Measurements from ENCODE around the gene MAP7.

MAP7 gene

DNA sequence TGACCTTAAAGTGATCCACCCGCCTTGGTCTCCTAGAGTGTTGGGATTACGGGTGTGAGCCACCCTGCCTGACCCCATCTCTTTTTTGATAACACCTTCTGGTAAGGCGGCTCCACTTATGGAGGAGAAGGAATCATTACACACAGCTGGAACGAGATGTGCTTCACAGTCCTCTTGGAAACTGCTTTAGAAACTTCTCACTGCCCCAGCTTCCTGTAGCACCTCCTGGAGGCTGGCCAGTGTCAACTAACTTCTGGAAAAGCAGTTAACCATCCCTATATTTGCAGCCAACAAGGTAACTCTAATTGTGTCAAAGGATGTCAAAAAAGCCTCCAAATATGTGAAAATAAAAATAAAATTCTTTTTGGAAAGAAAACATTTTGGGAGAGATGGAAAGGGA is 211.7 kb downstream of the MAP7 start:
- TF ChIP-seq, protein P1, sequence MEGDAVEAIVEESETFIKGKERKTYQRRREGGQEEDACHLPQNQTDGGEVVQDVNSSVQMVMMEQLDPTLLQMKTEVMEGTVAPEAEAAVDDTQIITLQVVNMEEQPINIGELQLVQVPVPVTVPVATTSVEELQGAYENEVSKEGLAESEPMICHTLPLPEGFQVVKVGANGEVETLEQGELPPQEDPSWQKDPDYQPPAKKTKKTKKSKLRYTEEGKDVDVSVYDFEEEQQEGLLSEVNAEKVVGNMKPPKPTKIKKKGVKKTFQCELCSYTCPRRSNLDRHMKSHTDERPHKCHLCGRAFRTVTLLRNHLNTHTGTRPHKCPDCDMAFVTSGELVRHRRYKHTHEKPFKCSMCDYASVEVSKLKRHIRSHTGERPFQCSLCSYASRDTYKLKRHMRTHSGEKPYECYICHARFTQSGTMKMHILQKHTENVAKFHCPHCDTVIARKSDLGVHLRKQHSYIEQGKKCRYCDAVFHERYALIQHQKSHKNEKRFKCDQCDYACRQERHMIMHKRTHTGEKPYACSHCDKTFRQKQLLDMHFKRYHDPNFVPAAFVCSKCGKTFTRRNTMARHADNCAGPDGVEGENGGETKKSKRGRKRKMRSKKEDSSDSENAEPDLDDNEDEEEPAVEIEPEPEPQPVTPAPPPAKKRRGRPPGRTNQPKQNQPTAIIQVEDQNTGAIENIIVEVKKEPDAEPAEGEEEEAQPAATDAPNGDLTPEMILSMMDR (IDR thresholded peaks at IDR 0.05; ENCODE audit: borderline replicate concordance, control extremely low read depth, extremely low read depth, insufficient read depth, missing control alignments) = no peak
- no peak for DNase-seq (ENCODE audit: low spot score)
- in situ Hi-C loops (cut with MboI; ENCODE audit: low sequenced_read_pairs, unreplicated experiment) = no loop called here

DNA sequence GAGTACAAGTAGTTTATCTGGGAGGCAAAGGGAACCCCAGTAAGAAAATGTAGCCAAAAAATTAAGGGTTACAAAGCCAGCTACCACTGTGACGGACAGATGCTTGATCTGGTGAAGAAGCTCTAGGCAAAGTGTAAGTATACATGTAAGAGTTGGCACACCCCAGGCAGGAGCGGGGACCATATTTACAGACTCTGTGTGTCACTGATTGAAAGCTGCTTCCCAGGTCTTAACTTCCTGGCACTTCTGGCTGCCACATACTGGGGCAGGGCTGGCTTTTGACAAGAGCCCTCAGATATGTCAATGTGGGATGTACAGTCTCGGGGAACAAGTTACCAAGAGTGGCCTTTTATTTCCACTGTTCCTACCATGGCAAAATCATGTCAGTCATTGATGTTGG is 212.6 kb downstream of the MAP7 start:
- TF ChIP-seq, protein P1 (IDR thresholded peaks at IDR 0.05; ENCODE audit: borderline replicate concordance, control extremely low read depth, extremely low read depth, insufficient read depth, missing control alignments) = no peak
- in situ Hi-C loops (cut with MboI; ENCODE audit: low sequenced_read_pairs, unreplicated experiment) = no loop called here
- no peak for DNase-seq (ENCODE audit: low spot score)

DNA sequence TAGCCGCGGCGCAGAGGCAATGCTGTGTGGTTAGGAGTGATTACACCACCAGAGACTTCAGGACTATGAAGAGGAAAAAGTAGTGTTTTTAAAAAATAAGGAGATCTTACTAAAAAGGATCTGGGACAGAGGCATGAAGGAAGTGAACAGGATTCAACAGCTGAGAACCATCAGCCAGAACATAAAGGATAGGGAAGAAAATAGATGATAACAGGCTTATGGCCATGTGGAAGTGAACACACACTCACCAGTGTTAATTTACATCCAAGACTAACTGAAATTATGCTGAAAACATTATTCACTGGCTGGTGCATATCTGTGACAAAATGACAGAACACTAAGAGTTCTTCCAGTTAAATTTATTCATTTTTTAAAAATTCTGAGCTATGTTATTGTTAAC is 213.1 kb downstream of the MAP7 start:
- in situ Hi-C loops (cut with MboI; ENCODE audit: low sequenced_read_pairs, unreplicated experiment) = no loop called here
- TF ChIP-seq, protein P1 (IDR thresholded peaks at IDR 0.05; ENCODE audit: borderline replicate concordance, control extremely low read depth, extremely low read depth, insufficient read depth, missing control alignments) = no peak
- no peak for DNase-seq (ENCODE audit: low spot score)

DNA sequence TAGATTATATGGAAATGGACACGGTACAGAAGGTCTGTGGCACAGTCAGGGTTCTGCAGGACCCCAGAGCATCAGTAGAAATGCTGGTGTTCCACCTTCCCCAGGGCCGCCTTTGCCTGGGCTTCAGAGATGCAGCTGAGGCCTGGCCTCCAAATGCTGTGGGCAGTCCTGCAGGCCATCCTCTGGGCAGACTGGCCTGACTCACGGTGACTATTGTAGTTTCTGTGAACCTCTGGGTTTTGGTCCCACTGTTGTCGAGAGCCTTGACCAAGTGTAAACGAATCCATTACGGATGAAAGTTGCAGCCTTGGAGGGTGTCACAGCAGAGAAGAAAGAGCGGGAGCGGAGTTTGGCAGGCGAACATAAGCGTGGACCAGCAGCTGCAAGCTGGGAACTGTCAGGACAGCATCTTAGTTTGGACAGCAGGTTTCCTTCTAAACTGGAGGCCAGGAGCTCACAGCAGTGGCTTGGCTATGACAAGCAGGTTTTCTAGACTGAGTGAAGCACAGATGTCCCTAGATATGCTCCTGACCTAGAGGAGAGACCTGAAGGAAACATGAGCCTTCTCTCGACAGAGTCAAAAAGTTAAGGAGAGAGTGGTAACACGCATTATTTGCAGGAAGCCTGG is 214.4 kb downstream of the MAP7 start:
- DNase-seq (ENCODE audit: low spot score) = no peak
- in situ Hi-C loops (cut with MboI; ENCODE audit: low sequenced_read_pairs, unreplicated experiment) = no loop called here
- TF ChIP-seq, protein P1 (IDR thresholded peaks at IDR 0.05; ENCODE audit: borderline replicate concordance, control extremely low read depth, extremely low read depth, insufficient read depth, missing control alignments) = no peak

DNA sequence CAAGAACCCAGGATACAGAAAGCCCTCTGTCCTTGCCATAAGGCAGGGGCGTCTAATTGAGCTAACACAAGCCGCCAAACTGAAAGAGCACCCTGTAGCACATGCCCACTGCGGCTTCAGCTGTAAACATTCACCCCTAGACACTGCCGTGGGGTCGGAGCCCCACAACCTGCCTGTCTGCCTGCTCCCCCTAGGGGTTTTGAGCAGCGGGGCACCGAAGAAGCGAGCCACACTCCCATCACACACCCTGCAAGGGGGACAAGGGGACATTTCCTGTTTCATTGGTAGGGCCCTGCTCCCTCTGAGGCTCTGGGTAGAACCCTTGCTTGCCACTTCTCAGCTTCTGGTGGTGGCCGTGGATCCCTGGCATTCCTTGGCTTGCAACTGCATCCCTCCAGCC is 215.4 kb downstream of the MAP7 start:
- TF ChIP-seq, protein P1 (IDR thresholded peaks at IDR 0.05; ENCODE audit: borderline replicate concordance, control extremely low read depth, extremely low read depth, insufficient read depth, missing control alignments) = no peak
- DNase-seq (ENCODE audit: low spot score) = no peak
- in situ Hi-C loops (cut with MboI; ENCODE audit: low sequenced_read_pairs, unreplicated experiment) = no loop called here

DNA sequence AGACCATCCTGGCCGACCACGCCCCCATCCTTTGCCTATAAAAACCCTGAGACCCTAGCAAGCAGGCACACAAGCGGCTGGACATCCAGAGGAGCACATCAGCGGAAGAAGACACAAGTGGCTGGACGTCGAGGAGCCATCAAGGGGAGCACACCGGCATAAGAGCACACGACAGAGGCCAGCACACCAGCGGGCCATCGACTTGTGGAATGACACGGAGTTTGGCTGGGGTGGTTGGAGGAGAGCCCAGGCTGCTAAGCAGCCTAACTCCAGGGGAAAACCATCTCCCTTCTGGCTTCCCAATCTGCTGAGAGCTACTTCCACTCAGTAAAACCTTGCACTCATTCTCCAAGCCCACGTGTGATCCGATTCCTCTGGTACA is 215.8 kb downstream of the MAP7 start:
- in situ Hi-C loops (cut with MboI; ENCODE audit: low sequenced_read_pairs, unreplicated experiment) = no loop called here
- TF ChIP-seq, protein P1 (IDR thresholded peaks at IDR 0.05; ENCODE audit: borderline replicate concordance, control extremely low read depth, extremely low read depth, insufficient read depth, missing control alignments) = no peak
- no peak for DNase-seq (ENCODE audit: low spot score)
